ENCODE results near the gene CD63. TPM values are rescaled to one million over a fixed set of nuclear protein-coding genes. Genes with fewer than 3 reads are reported as not detected.

The CD63 gene
- total RNA-seq, 1 experiment from 2014 or later, result 581 TPM

DNA sequence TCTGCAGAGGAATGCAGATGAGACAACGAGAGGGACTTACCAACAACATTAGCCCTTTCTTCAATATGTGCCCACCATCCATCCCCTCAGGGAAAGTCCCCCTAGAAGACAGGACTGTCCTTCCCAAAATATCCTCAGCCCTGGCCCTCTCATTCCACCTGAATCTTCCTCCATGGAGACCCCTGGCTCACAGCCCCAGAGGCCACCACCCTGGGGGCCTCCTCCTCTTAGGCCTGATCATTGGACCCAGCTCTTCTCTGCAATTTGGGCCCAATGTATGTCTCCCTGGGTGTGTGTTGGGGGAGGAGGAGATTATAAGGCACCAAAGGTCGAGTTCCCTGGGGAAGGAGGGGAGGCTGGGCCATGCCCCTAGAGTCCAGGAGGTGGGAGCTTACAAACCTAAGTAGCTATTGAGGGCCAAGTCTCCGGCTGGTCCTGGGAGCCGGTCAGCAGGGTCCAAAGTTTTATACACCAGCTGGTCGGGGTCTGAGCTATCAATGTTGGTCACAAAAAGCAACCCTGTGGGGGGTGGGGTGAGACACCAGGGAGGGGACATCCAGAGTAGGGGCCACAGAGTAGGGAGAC, 29.2 kb downstream of the CD63 start:
- H3K23me2 ChIP-seq (ENCODE audit: insufficient read length, low read depth, low read length, poor library complexity, severe bottlenecking), result no peaks in the 10 kb centered on the region
- no peak overlapping the region for H3K14ac ChIP-seq (ENCODE audit: insufficient read depth, low read length)
- H3K4me3 Mint-ChIP-seq, result no peak overlapping the region; a peak in 1 of 5 replicates
- no peak overlapping the region for H3K23ac ChIP-seq (ENCODE audit: insufficient read length, low read depth, low read length)
- no peak for DNase-seq
- H3T11ph ChIP-seq (ENCODE audit: low read length), result no peak overlapping the region
- H3K27me3 ChIP-seq (ENCODE audit: insufficient read depth, low read length), result no peaks in the 10 kb centered on the region; the same call in 1 of the 2 replicates
- no peak overlapping the region for H4K5ac ChIP-seq (ENCODE audit: insufficient read length, low read depth, low read length)
- H2BK120ac ChIP-seq (ENCODE audit: low read depth, low read length, poor library complexity, severe bottlenecking), result no peak overlapping the region
- TF ChIP-seq, protein P1, sequence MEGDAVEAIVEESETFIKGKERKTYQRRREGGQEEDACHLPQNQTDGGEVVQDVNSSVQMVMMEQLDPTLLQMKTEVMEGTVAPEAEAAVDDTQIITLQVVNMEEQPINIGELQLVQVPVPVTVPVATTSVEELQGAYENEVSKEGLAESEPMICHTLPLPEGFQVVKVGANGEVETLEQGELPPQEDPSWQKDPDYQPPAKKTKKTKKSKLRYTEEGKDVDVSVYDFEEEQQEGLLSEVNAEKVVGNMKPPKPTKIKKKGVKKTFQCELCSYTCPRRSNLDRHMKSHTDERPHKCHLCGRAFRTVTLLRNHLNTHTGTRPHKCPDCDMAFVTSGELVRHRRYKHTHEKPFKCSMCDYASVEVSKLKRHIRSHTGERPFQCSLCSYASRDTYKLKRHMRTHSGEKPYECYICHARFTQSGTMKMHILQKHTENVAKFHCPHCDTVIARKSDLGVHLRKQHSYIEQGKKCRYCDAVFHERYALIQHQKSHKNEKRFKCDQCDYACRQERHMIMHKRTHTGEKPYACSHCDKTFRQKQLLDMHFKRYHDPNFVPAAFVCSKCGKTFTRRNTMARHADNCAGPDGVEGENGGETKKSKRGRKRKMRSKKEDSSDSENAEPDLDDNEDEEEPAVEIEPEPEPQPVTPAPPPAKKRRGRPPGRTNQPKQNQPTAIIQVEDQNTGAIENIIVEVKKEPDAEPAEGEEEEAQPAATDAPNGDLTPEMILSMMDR (conservative IDR thresholded peaks at IDR 0.05), result no peak
- H3K9me3 ChIP-seq (ENCODE audit: control insufficient read depth, low read depth, low read length), result no peaks in the 10 kb centered on the region
- H3K9ac ChIP-seq (ENCODE audit: extremely low read depth, insufficient read length, low read length), result no peak overlapping the region
- no peak overlapping the region for H2BK12ac ChIP-seq (ENCODE audit: insufficient read length, low read depth, low read length)
- H3K36me3 Mint-ChIP-seq (ENCODE audit: insufficient read depth in 1 of 3, low read depth in 3 of 3), result peaks cover 16 to 42% (median 37%) of the 10 kb centered on the region in 3 experiments
- no peaks in the 10 kb centered on the region for H3K79me1 ChIP-seq (ENCODE audit: insufficient read depth, low read depth, low read length, poor library complexity, severe bottlenecking)
- H2AFZ ChIP-seq (ENCODE audit: low read length), result no peak overlapping the region
- H3K18ac ChIP-seq (ENCODE audit: insufficient read length, low read depth, low read length), result no peak overlapping the region
- H3K27ac Mint-ChIP-seq, result peak overlapping the region in 1 of 3 experiments; percentile 53; a peak in 1 of 7 replicates
- no peaks in the 10 kb centered on the region for H3K4me1 ChIP-seq (ENCODE audit: insufficient read depth, low read length)
- H3K27ac ChIP-seq (ENCODE audit: insufficient read length, low read depth, low read length), result no peak overlapping the region
- WGBS (ENCODE audit: extremely low coverage, insufficient read length, low lambda C conversion rate), result no CpG with 5 or more reads among the region's 5 CpGs
- H4K20me1 ChIP-seq (ENCODE audit: control insufficient read depth, insufficient read depth, insufficient read length), result no peaks in the 10 kb centered on the region
- H3K27me3 Mint-ChIP-seq (ENCODE audit: low read depth), result no peaks in the 10 kb centered on the region
- H2AK5ac ChIP-seq (ENCODE audit: insufficient read length, low read length), result no peak overlapping the region
- H3K79me2 ChIP-seq (ENCODE audit: insufficient read depth, low read length), result no peaks in the 10 kb centered on the region
- no peak overlapping the region for H3K56ac ChIP-seq (ENCODE audit: insufficient read length, low read depth, low read length)
- H2BK15ac ChIP-seq (ENCODE audit: low read depth, low read length), result no peak overlapping the region
- H2BK20ac ChIP-seq (ENCODE audit: low read depth, low read length, poor library complexity, severe bottlenecking), result no peak overlapping the region
- no peak overlapping the region for H3K4me2 ChIP-seq (ENCODE audit: insufficient read depth, insufficient read length, low read length)
- H4K8ac ChIP-seq (replicated peaks; ENCODE audit: insufficient read length, low read depth, low read length), result no peak overlapping the region
- no peak overlapping the region for H4K91ac ChIP-seq (ENCODE audit: insufficient read length, low read depth, low read length)
- 0 out of 4 replicates have a peak, but pooled peaks cover 0 to 3% of the 10 kb centered on the region in 2 experiments for H3K4me1 Mint-ChIP-seq
- H3K4ac ChIP-seq (ENCODE audit: low read depth, low read length), result no peak overlapping the region
- no peaks in the 10 kb centered on the region for H3K9me3 Mint-ChIP-seq
- no peak overlapping the region for H2BK5ac ChIP-seq (ENCODE audit: insufficient read length, low read length)

Data from H9 (cell line).